NB4 (cell line): Measurements from ENCODE around the gene CDH13.

Experiments used
- CTCF ChIP-seq: IDR thresholded peaks from one replicate; pipeline ENCODE4 v1.5.1; 2012; ENCODE audit warnings: low read depth, low read length
- MYC ChIP-seq: IDR thresholded peaks from 2 replicates; pipeline ENCODE4 v1.6.1; 2011; ENCODE audit warnings: low read depth, low read length
- POLR2A ChIP-seq: IDR thresholded peaks from 2 replicates; pipeline ENCODE4 v1.6.1; 2011; ENCODE audit warnings: mild to moderate bottlenecking; ENCODE audit not compliant: insufficient read length; ENCODE audit errors: extremely low read depth
- TF ChIP-seq, protein P1 (sequence below): IDR thresholded peaks from 2 replicates; pipeline ENCODE4 v1.6.1; 2011; ENCODE audit warnings: low read depth, low read length

- no peak for TF ChIP-seq POLR2A
- TF ChIP-seq CTCF, result no peak
- TF ChIP-seq, protein P1, sequence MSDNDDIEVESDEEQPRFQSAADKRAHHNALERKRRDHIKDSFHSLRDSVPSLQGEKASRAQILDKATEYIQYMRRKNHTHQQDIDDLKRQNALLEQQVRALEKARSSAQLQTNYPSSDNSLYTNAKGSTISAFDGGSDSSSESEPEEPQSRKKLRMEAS, result no peak
- TF ChIP-seq MYC, result no peak
These were observed 1190.3 kb downstream of the CDH13 start for GRCh38 chr16:83817022-83817421.
